K562 (cell line): Measurements from ENCODE around the gene SIPA1L2. TPM values are rescaled to one million over a fixed set of nuclear protein-coding genes. Genes with fewer than 3 reads are reported as not detected.

ENCODE experiments used
- ATAC-seq: fragments of 200-7000 bp; cut with Tn5 transposase; 3 replicates; pipeline ENCODE4 v1.9.1; 2020; ENCODE audit warnings: moderate library complexity
- BruUV-seq: library from RNA; stranded (reverse); fragments of 400-500 nt; replicated peaks from 2 replicates; lab custom pipeline; 2021; lab: Mats Ljungman, UMichigan
- CTCF ChIA-PET: fragments of 300-600 bp; formaldehyde crosslinking; extraction: SDS; loops from one replicate; lab custom pipeline; 2021; ENCODE audit warnings: low intra/inter-chr PET ratio; lab: Yijun Ruan, JAX
- POLR2A ChIA-PET: fragments of 300-600, 350-650 bp; sonication (Branson Sonifier 250); formaldehyde crosslinking; extraction: SDS; loops from one replicate; lab custom pipeline; 2021; ENCODE audit warnings: antibody characterized with exemption, inconsistent platforms; lab: Yijun Ruan, JAX
- DNase-seq, 4 experiments: peaks; one replicate each; pipeline versions ENCODE4 v3.0.0 to v3.0.0-alpha.2; 2011 to 2018; ENCODE audit warnings: low spot score in 3 of 4, mixed read lengths in 3 of 4; ENCODE audit errors: extremely low read depth in 1 of 4
- FAIRE-seq: peaks from 2 replicates; lab custom pipeline; 2011; peaks lifted over from hg19 to GRCh38; lab: Jason Lieb, UNC
- H2AFZ ChIP-seq: 2 replicates; pipeline ENCODE4 v1.6.0; 2011; ENCODE audit warnings: low read depth, low read length, control low read depth, inconsistent platforms
- H3K27ac ChIP-seq: fragments of 200-600 bp; 3 replicates; pipeline ENCODE4 v1.8.0; 2011; ENCODE audit warnings: low read depth, mild to moderate bottlenecking, control low read depth, inconsistent platforms, low read length, moderate library complexity, mixed read lengths; ENCODE audit errors: extremely low read depth
- H3K27me3 ChIP-seq, 2 experiments: fragments of 300-600 bp in 1 of 2; 2 replicates in 1 of 2; 3 replicates in 1 of 2; pipeline versions ENCODE4 v1.6.0 to v1.8.0; 2011; ENCODE audit warnings: inconsistent platforms in 2 of 2, low read length in 2 of 2, mild to moderate bottlenecking in 1 of 2, mixed read lengths in 1 of 2, moderate library complexity in 1 of 2; ENCODE audit not compliant: control insufficient read depth in 2 of 2, insufficient read depth in 2 of 2
- H3K36me3 ChIP-seq: fragments of 300-600 bp; 3 replicates; pipeline ENCODE4 v1.8.0; 2011; ENCODE audit warnings: mild to moderate bottlenecking, low read length, inconsistent platforms; ENCODE audit not compliant: control insufficient read depth, insufficient read depth
- H3K4me1 ChIP-seq, 2 experiments: fragments of 200-600 bp in 1 of 2; replicated peaks in 1 of 2; 2 replicates in 1 of 2; 3 replicates in 1 of 2; pipeline versions ENCODE4 v1.5.1 to v1.8.0; 2011; ENCODE audit warnings: inconsistent platforms in 2 of 2, low read length in 2 of 2, mild to moderate bottlenecking in 1 of 2, mixed read lengths in 1 of 2, moderate library complexity in 1 of 2; ENCODE audit not compliant: control insufficient read depth in 2 of 2, insufficient read depth in 2 of 2
- H3K4me2 ChIP-seq: 2 replicates; pipeline ENCODE4 v1.6.1; 2011; ENCODE audit warnings: low read length, control low read depth, inconsistent platforms, mixed read lengths; ENCODE audit not compliant: insufficient read depth
- H3K4me3 ChIP-seq: fragments of 200-600 bp; sonication (generic), shearing (Covaris generic); 2 replicates; pipeline ENCODE4 v1.5.1; 2016; ENCODE audit warnings: control low read depth, inconsistent platforms
- H3K79me2 ChIP-seq: fragments of 200-600 bp; 3 replicates; pipeline ENCODE4 v1.8.0; 2011; ENCODE audit warnings: low read length, inconsistent platforms; ENCODE audit not compliant: control insufficient read depth, insufficient read depth
- H3K9ac ChIP-seq, 2 experiments: 2 replicates each; pipeline versions ENCODE4 v1.6.0 to v1.6.1; 2011; ENCODE audit warnings: low read depth in 2 of 2, low read length in 2 of 2, control low read depth in 1 of 2, inconsistent platforms in 1 of 2, mild to moderate bottlenecking in 1 of 2, mixed read lengths in 1 of 2; ENCODE audit not compliant: insufficient read depth in 1 of 2
- H3K9me1 ChIP-seq: one replicate; pipeline ENCODE4 v1.6.0; 2011; ENCODE audit warnings: inconsistent platforms, mild to moderate bottlenecking, low read length, moderate library complexity; ENCODE audit not compliant: control insufficient read depth, insufficient read depth
- H3K9me3 ChIP-seq: replicated peaks from 2 replicates; pipeline ENCODE4 v1.5.1; 2011; ENCODE audit warnings: low read depth, low read length, inconsistent platforms; ENCODE audit not compliant: control insufficient read depth, insufficient read depth
- H4K20me1 ChIP-seq: replicated peaks from 2 replicates; pipeline ENCODE4 v1.6.1; 2011; ENCODE audit warnings: low read length, inconsistent platforms, mixed read lengths; ENCODE audit not compliant: control insufficient read depth, insufficient read depth
- BRD9 ChIP-seq: fragments of 450-650 bp; IDR thresholded peaks from 2 replicates; pipeline ENCODE4 v1.6.1; 2018; ENCODE audit warnings: low read depth; ENCODE audit not compliant: partially characterized antibody
- CCNT2 ChIP-seq: IDR thresholded peaks from 2 replicates; pipeline ENCODE4 v1.6.1; 2011; ENCODE audit warnings: borderline replicate concordance, low read depth, mild to moderate bottlenecking, moderate library complexity, mixed read lengths, low read length; ENCODE audit not compliant: insufficient read length; ENCODE audit errors: extremely low read depth
- CSDE1 ChIP-seq, 2 experiments: fragments of 450-650 bp; IDR thresholded peaks; 2 replicates each; pipeline ENCODE4 v1.6.1; 2016; ENCODE audit warnings: mild to moderate bottlenecking in 1 of 2
- E2F3 ChIP-seq: fragments of 250-450 bp; sonication (Bioruptor Pico); IDR thresholded peaks from 2 replicates; pipeline ENCODE4 v1.4.0; 2020; ENCODE audit warnings: mild to moderate bottlenecking
- GATA2 ChIP-seq: sonication (generic); formaldehyde crosslinking; IDR thresholded peaks from 2 replicates; pipeline ENCODE4 v1.4.0; 2020; ENCODE audit warnings: mild to moderate bottlenecking, missing genetic modification reagents
- HDAC6 ChIP-seq: IDR thresholded peaks from 2 replicates; pipeline ENCODE4 v1.6.1; 2012; ENCODE audit warnings: low read depth, mild to moderate bottlenecking, control low read depth, inconsistent platforms, low read length, moderate library complexity
- MCM7 ChIP-seq, 2 experiments: fragments of 450-650 bp; IDR thresholded peaks; 2 replicates each; pipeline ENCODE4 v1.6.1; 2016 to 2018
- NFYB ChIP-seq: IDR thresholded peaks from 2 replicates; pipeline ENCODE4 v1.6.1; 2011; ENCODE audit warnings: mild to moderate bottlenecking, moderate library complexity; ENCODE audit not compliant: insufficient read length; ENCODE audit errors: extremely low read depth
- NKRF ChIP-seq: fragments of 450-650 bp; IDR thresholded peaks from 2 replicates; pipeline ENCODE4 v1.6.1; 2016; ENCODE audit warnings: borderline replicate concordance
- PTRF ChIP-seq: fragments of 450-650 bp; IDR thresholded peaks from 2 replicates; pipeline ENCODE4 v1.6.1; 2016; ENCODE audit warnings: mild to moderate bottlenecking, missing genetic modification characterization, missing compliant biosample characterization
- RUNX1 ChIP-seq: sonication (generic); IDR thresholded peaks from 2 replicates; pipeline ENCODE4 v1.6.1; 2016; ENCODE audit warnings: antibody characterized with exemption, low read depth
- SETDB1 ChIP-seq: IDR thresholded peaks from one replicate; pipeline ENCODE4 v1.6.1; 2012; ENCODE audit warnings: low read length, control low read depth, inconsistent platforms
- SMAD3 ChIP-seq: fragments of 450-650 bp; formaldehyde crosslinking; conservative IDR thresholded peaks from 2 replicates; pipeline ENCODE4 v1.4.0; 2020; ENCODE audit warnings: mild to moderate bottlenecking
- SRSF1 ChIP-seq: fragments of 200-400 bp; formaldehyde crosslinking; IDR thresholded peaks from 2 replicates; pipeline ENCODE4 v1.6.1; 2017; ENCODE audit warnings: mild to moderate bottlenecking, low read depth, low read length, moderate library complexity
- SRSF3 ChIP-seq: fragments of 200-400 bp; formaldehyde crosslinking; IDR thresholded peaks from 2 replicates; pipeline ENCODE4 v1.6.1; 2016; ENCODE audit warnings: mild to moderate bottlenecking, low read length, moderate library complexity; ENCODE audit not compliant: insufficient read depth
- TAF15 ChIP-seq: fragments of 200-400 bp; formaldehyde crosslinking; IDR thresholded peaks from 2 replicates; pipeline ENCODE4 v1.6.1; 2017; ENCODE audit warnings: mild to moderate bottlenecking, low read depth, low read length, moderate library complexity
- ZKSCAN1 ChIP-seq: fragments of 150-350 bp; IDR thresholded peaks from 2 replicates; pipeline ENCODE4 v1.6.1; 2016; ENCODE audit warnings: low read depth, low read length
- ZKSCAN3 ChIP-seq: fragments of 250-450 bp; sonication (Bioruptor Pico); IDR thresholded peaks from 2 replicates; pipeline ENCODE4 v1.4.0; 2020
- ZNF79 ChIP-seq: fragments of 250-450 bp; sonication (Bioruptor Pico); IDR thresholded peaks from 2 replicates; pipeline ENCODE4 v1.4.0; 2020; ENCODE audit warnings: low read depth, mild to moderate bottlenecking, moderate library complexity
- WGBS: fragments of 100-300 bp; shearing (Covaris generic); methylation state at CpG from one replicate; pipeline ENCODE4 v1.1.6; 2016; ENCODE audit warnings: low coverage, mixed read lengths; ENCODE audit not compliant: insufficient coverage; ENCODE audit errors: missing lambda C conversion rate; 5-methylcytosine and 5-hydroxymethylcytosine counted together
- in situ Hi-C: fragments of 300-500 bp; cut with MboI; formaldehyde crosslinking; loops from 4 replicates; pipeline ENCODE4 v1.15.0; 2018; ENCODE audit warnings: inconsistent platforms, mixed read lengths
- intact Hi-C: fragments of 100-400 bp; cut with micrococcal nuclease; formaldehyde crosslinking; loops from 2 replicates; pipeline ENCODE4 v1.14.2; 2022
- polyA plus RNA-seq, 8 experiments: library from polyadenylated mRNA; depleted of rRNA in 4 of 8; stranded (reverse) in 5 of 8; unstranded in 3 of 8; fragments of >200 nt; fragmentation: Nextera tagmentation in 2 of 8; fragmentation: Illumina TruSeq in 1 of 8; extraction: Ambion mirVana in 2 of 8; extraction: Trizol in 1 of 8; gene quantifications; 2 replicates each; pipeline versions ENCODE4 v1.2.1 to v1.2.3, GENCODE V29; 2011 to 2014; ENCODE audit warnings: inconsistent platforms in 1 of 8, missing spikeins in 1 of 8
- total RNA-seq, 7 experiments: library from RNA; depleted of rRNA in 6 of 7; stranded (reverse); fragments of >200 nt in 6 of 7; fragmentation: Illumina TruSeq in 2 of 7; extraction: Trizol in 2 of 7; gene quantifications; 2 replicates each; pipeline versions ENCODE4 v1.2.1 to v1.2.3, GENCODE V29; 2011 to 2021; ENCODE audit warnings: low replicate concordance in 1 of 7

SIPA1L2 gene
- total and polyA plus RNA-seq, 9 of the 15 experiments (the other 6 are each of a cell fraction or from before 2014, with no cell fraction given): 0.04 to 0.22 (median 0.06) TPM; not detected in 5

- CTCF ChIA-PET: no interaction called here
- no peaks in the 10 kb centered on the region for H3K79me2 ChIP-seq
- TF ChIP-seq PTRF (tag) (no peak), GATA2 (CRISPR knock-in tag) (no peak), RUNX1 (no peak), HDAC6 (no peak), SMAD3 (CRISPR knock-in tag) (no peak), NKRF (no peak), SRSF1 (no peak), ZKSCAN1 (no peak), CSDE1 (IDR thresholded peaks at IDR 0.05) (no peak), NFYB (no peak), ZKSCAN3 (CRISPR knock-in tag) (no peak), TAF15 (no peak), SRSF3 (no peak), ZNF79 (no peak), CCNT2 (no peak), SETDB1 (no peak), BRD9 (no peak), E2F3 (CRISPR knock-in tag) (no peak), MCM7 (IDR thresholded peaks at IDR 0.05) (no peak)
- intact Hi-C loops: no loop called here
- no peaks in the 10 kb centered on the region for H3K9me1 ChIP-seq
- H3K27ac ChIP-seq: no peak overlapping the region
- no peak for DNase-seq
- no peak for ATAC-seq
- H2AFZ ChIP-seq: no peak overlapping the region
- FAIRE-seq: no peak
- H3K4me3 ChIP-seq: no peak overlapping the region
- no peak overlapping the region for H3K4me2 ChIP-seq
- no peaks in the 10 kb centered on the region for H3K27me3 ChIP-seq
- WGBS: under 1% methylated on average over 7 of the region's 7 CpGs
- no peaks in the 10 kb centered on the region for H3K4me1 ChIP-seq
- BruUV-seq: no TSS peak
- POLR2A ChIA-PET: interaction anchor here (0.9 kb wide), 1 partner anchor 199 kb away, joined by 3 read pairs; no protein-coding TSS in a partner anchor
- in situ Hi-C loops: no loop called here
- no peaks in the 10 kb centered on the region for H3K9me3 ChIP-seq
- H3K9ac ChIP-seq: no peak overlapping the region
- no peaks in the 10 kb centered on the region for H3K36me3 ChIP-seq
- H4K20me1 ChIP-seq: no peaks in the 10 kb centered on the region
These were observed 33.0 kb upstream of the SIPA1L2 start for GRCh38 chr1:232662910-232663309.
